GM18505 (cell line): ENCODE results near the gene MBP.
"Not testable (repeated sequence)": the region's sequence is repeated elsewhere in the genome, so short reads cannot be mapped to it uniquely, and the experiment has no call there.

Experiments used
- ATAC-seq: cut with Tn5 transposase; IDR thresholded peaks from one replicate; pipeline ENCODE4 v1.9.1; 2021; ENCODE audit not compliant: unreplicated experiment
- POLR2A ChIP-seq: IDR thresholded peaks from 4 replicates; pipeline ENCODE4 v1.6.1; 2011; ENCODE audit warnings: borderline replicate concordance; ENCODE audit not compliant: insufficient read depth, insufficient read length; ENCODE audit errors: extremely low read depth

MBP gene

GRCh38 chr18:76953156-76953555 lies 179.4 kb downstream of the MBP start:
- TF ChIP-seq POLR2A = no peak
- ATAC-seq = no peak

- no peak for ATAC-seq
- no peak for TF ChIP-seq POLR2A
Observed at GRCh38 chr18:76952747-76953146, 179.8 kb downstream of the MBP start.

- ATAC-seq = peak; percentile 54
- TF ChIP-seq POLR2A = no peak
Observed at GRCh38 chr18:76951456-76952247, 180.9 kb downstream of the MBP start.

- no peak for TF ChIP-seq POLR2A
- no peak for ATAC-seq
Observed at GRCh38 chr18:76948345-76948744, 184.2 kb downstream of the MBP start.

- ATAC-seq = not testable (repeated sequence)
Observed at GRCh38 chr18:76944346-76944745, 188.2 kb downstream of the MBP start.

GRCh38 chr18:76943542-76944339 lies 188.8 kb downstream of the MBP start:
- no peak for TF ChIP-seq POLR2A
- no peak for ATAC-seq

- ATAC-seq = no peak
- TF ChIP-seq POLR2A = no peak
Observed at GRCh38 chr18:76941284-76941683, 191.3 kb downstream of the MBP start.

GRCh38 chr18:76938619-76939018 lies 194.0 kb downstream of the MBP start:
- no peak for ATAC-seq
- no peak for TF ChIP-seq POLR2A

GRCh38 chr18:76937597-76937996 lies 195.0 kb downstream of the MBP start:
- no peak for TF ChIP-seq POLR2A
- no peak for ATAC-seq

- TF ChIP-seq POLR2A = no peak
- no peak for ATAC-seq
Observed at GRCh38 chr18:76936877-76937276, 195.7 kb downstream of the MBP start.

- TF ChIP-seq POLR2A = no peak
- ATAC-seq = no peak
Observed at GRCh38 chr18:76935722-76936337, 196.8 kb downstream of the MBP start.

GRCh38 chr18:76932026-76932819 lies 200.4 kb downstream of the MBP start:
- no peak for ATAC-seq

GRCh38 chr18:76931171-76931570 lies 201.4 kb downstream of the MBP start:
- no peak for ATAC-seq
- no peak for TF ChIP-seq POLR2A

More at GRCh38 chr18:76932026-76932819, 200.4 kb downstream of the MBP start:
- TF ChIP-seq POLR2A = no peak
